Stimulated activated CD8-positive, alpha-beta memory T cell treated with anti-CD3 and anti-CD28 coated beads, Interleukin-15, amount 100 ng/mL, for 24 hours (primary cell): ENCODE data around the gene KLK13.

Experiments
- DNase-seq: peaks from one replicate; pipeline ENCODE4 v3.0.0-alpha.2; 2020; ENCODE audit warnings: low read depth

KLK13 gene

DNA sequence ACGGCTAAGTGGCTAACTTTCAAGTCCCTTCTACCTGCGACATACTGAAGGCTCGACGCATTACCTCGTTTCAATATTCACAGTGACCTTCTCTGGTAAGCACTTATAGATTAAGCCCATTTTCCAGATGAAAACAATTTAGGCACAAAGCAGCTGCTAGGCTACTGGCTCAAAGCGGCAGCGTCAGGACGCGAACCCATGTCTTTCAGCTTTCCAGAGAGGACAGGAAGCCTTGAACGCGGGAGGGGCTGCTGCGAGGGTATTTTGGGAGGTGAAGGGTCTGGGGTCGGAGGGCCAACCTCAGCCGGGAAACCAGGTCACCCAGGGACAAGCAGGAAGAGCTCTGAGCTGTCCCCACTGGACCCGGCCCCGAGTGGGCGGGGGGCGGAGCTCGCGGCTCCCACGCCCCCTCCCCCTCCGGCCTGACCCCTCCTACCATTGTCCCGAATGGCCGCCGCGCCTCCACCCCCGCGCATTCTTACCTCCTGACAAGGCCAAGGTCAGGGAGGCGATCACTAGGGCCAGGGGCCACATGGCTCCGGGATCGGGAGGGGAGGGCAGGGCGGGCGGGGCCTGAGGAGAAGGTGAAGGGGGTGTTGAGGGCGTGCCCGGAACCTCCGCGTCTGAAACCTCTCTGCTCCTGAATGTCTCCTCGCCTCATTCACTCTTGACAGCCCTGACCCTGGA is at the start of gene KLK13:
Gene KLK13 (minus strand): TSS at position 559 of the 687 bp plus-strand sequence. CDS start 25 bp downstream, at position 534.
- DNase-seq, result no peak

- DNase-seq, result no peak
These were observed 49.3 kb upstream of the KLK13 start for GRCh38 chr19:51114087-51114729.

DNA sequence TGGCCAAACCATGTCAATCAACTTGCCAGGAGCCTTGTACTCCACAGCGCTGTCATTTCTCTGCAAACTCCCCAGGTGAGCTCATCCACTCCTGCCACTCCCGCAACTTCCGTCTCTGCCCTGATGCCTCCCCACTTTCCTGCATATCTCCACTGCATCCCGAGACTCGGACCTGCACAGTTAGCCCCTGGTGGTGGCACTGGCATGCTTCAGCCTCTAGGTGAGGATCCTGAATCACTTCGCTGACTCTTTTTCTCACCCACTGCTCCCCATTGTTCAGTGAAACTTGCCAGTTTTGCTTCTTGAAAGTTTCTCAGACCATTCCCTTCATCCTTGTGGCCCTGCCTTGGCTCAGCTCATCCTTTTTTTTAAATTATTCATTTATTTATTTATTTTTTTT is 46.7 kb upstream of the KLK13 start:
- no peak for DNase-seq

- no peak for DNase-seq
These were observed 45.7 kb upstream of the KLK13 start for GRCh38 chr19:51110666-51110971.

GRCh38 chr19:51108805-51109146 is 43.9 kb upstream of the KLK13 start:
- DNase-seq, result no peak

DNA sequence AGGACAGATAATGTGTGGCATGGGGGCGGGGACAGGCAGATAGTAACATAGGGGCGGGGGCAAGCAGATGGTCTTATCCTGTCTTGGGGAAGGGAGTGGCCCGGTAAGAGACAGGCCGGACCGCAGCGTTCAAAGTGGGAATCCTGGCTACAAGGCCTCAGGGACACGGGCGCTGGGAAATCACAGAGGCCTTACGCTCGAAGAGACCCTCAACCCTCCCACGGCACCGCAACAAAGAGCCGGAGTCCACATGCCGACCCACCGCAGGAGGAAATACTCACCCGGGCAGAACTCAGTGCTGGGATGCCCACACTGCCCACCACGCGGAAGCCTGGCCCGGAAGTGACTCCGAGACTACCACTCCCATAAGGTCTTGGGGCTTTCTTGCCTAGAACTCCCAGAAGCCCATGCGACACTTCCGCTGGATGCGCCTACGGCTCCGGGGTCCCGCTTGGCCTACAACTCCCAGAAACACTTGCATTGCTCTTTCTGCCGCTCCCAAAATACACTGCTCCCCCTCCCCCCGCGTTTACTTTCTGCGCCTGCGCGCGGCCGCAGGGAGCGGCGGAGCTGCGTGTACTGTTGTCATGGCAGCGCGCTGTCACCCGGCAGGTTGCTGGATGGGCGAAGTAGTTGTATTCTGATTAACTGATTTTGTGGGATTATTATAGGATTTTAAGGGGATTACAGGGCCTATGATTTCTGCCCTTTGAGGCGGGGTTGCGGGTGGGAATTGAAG is 43.3 kb upstream of the KLK13 start, which contains the start of gene CTU1:
Gene CTU1 (minus strand): TSS at position 344 of the 739 bp plus-strand sequence. CDS start 3,840 bp downstream, outside the sequence.
- peak; percentile 93 for DNase-seq

- DNase-seq, result no peak
These were observed 42.6 kb upstream of the KLK13 start for GRCh38 chr19:51107406-51108065.

DNA sequence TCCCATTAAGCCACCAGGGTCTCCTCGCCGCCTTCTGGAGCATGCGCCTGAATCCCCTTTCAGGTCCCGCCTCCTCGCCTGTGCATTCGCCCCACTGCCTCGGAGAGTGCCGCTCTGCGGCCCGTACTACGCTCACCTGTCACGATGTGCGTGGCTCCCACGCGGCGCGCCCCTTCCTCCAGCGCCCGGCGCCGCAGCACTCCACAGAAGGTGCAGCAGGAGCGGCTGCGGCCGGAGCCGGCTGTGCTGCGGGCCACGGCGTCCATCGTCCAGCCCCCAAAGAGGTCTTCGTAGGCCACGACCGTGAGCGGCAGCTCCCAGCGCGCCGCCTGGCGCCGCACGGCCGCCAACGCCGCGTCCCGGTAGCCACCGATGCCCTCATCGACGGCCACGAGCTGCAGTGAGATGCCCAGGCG is 39.0 kb upstream of the KLK13 start:
- DNase-seq, result no peak

GRCh38 chr19:51102991-51103390 is 38.1 kb upstream of the KLK13 start:
- no peak for DNase-seq

DNA sequence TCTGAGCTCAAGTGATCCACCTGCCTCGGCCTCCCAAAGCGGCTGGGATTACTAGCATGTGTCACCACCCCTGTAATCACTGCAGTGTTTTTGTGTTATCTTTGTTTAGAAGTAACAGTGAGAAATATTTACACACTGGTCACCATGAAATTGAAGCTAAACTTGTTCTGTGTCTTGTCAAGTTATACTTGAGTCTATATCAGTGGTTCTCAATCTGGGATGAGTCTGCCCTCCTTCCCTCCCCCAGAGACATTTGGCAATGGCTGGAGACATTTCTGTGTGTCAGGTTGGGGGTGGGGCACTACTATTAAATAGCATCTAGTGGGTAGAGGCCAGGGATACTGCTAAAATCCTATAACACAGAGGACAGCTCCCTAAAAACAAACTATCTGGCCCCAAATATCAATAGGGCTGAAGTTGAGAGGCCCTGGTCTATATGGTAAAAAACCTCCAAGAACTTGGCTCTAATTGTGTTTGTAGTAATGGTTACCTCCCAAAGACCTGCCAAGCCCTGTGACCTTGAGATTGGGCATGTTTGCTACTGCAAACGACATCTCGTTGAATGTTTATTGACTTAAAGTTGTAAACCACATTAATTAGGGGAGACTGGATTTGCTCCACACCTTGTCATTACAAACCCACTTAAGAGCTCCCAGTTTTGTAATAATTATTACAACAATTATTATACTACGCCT is 36.4 kb upstream of the KLK13 start:
- no peak for DNase-seq

DNA sequence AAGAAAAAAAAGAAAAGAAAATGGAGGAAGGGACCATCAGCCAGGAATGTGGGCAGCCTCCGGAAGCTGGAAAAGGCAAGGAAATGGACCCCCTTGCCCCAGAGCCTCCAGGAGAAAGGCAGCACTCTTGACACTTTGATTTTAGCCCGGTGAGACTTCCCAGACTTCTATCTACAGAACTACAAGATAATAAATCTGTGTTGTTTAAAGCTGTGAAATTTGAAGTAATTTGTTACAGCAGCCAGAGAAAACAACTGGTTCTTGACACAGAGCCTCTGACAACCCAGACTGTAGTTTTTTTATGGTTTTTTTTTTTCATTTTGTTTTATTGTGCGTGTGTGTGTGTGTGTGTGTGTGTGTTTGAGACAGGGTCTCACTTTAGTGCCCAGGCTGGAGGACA is 35.7 kb upstream of the KLK13 start:
- DNase-seq, result no peak

- no peak for DNase-seq
These were observed 34.1 kb upstream of the KLK13 start for GRCh38 chr19:51099047-51099382.

GRCh38 chr19:51098365-51099046 is 33.6 kb upstream of the KLK13 start:
- no peak for DNase-seq

- DNase-seq, result no peak
These were observed 32.9 kb upstream of the KLK13 start for GRCh38 chr19:51097796-51098195.

DNA sequence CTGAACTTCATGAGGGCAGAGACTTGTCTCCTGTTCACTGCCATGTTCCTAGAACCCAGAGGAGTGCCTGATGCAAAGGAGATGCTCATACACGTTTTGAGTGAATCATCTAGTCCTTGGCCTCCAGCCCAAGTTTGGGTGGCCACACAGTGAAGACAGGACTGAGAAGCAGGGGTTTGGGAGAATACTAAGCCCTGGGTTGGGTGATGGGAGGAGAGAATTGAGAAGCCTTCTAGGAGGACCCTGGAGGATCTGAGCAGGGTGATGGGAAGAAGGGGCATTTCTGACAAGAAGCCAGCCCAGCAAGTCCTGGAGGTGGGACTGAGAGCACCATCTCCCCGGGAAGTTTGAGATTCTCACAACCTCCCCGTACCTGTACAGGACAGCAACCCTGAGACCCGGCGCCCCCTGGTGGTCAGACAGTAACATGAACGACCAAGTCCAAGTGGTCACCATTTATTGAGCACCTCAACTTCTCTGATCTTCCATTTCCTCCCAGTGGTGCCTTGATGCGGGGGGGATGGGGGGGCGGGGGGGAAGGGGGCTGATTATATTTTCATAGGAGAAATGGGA is 32.4 kb upstream of the KLK13 start:
- DNase-seq, result peak; percentile 51

DNA sequence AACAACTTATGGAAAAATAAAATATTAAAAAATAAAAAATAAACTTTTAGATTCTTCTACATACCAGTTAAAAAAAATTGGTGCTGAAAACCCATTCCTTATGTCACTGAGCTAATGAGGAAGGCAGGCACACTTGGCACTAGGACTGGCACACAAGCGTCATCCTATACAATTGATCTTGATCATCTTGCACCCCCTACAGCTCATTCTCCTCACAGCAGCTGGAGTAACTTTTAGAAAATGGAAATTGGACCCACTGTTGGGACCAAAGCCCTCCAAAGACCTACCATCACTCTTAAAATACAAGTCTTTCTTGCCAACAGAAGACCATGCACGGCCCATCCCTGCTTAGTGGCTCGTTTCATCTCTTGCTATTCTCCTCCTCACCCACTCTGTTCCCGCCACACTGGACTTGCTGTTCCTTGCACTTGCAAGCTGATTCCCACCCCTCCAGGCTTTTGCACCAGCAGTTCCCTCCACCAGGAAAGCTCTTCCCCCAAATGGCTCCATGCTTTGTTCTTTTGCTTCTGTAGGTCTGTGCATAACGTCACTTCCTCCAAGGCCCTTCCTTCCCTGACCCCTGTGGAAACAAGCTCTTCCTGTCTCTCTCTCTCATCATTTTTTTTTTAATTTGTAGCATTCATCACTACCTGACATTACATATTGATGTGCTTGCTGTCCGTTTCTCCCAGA is 31.7 kb upstream of the KLK13 start:
- no peak for DNase-seq

DNA sequence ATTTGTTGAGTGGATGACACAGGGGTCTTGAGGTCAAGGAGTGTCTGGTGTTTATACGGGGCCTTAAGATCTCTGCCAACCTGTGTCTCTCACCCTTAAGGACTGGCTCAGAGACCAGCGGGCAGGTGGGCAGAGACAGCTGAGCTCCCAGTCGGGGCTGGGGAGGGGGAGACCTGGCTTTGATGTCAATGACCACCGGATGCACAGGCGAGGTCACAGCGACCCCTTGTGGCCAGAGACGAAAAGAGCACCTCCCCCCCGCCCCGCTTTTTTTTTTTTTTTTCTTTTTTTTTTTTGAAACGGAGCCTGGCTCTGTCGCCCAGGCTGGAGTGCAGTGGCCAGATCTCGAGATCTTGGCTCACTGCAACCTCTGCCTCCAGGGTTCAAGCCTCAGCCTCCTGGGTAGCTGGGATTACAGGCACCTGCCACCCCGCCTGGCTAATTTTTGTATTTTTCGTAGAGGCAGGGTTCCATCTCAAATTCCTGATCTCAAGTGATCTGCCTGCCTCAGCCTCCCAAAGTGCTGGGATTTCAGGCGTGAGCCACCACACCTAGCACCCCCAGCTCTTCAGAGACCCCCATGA is 29.9 kb upstream of the KLK13 start:
- peak; percentile 21 for DNase-seq

DNA sequence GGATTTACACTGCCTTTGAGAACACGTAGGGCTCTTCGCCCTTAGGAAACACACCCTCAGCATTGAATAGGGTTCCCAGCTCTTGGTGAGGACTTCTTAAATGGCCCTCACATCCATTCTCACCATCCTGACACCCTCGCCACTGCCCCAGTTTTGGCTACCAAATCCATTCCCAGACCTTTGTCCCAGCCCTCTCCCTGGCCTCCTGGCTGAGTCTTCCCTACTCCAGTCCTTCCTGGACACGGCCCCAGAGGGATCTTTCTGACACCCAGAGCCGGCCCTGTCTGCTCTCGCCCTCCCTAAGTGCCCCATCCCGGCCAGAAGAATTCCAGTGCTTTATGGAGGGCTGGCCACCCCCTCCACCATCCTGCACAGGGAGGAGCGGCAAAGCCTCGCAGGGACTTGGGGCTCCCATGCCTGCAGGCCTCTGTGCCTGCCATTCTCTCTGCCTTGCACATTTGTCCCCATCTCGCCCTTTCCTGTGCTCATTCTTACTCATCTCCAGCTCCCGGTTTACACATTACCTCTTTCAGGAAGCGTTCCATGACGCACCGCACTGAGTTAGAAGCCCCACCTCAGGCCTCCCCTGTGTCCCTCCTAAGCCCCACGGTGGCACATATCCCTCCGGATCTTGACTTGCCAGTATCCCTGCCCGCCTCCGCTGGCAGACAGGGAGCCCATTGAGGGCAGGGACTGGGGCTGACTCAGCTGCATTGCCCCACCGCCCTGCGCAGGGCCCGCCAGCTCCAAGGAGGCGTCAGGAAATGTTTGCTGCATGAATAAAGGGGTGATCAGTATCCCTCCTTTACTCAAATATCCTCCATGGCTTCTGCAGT is 28.8 kb upstream of the KLK13 start:
- no peak for DNase-seq

DNA sequence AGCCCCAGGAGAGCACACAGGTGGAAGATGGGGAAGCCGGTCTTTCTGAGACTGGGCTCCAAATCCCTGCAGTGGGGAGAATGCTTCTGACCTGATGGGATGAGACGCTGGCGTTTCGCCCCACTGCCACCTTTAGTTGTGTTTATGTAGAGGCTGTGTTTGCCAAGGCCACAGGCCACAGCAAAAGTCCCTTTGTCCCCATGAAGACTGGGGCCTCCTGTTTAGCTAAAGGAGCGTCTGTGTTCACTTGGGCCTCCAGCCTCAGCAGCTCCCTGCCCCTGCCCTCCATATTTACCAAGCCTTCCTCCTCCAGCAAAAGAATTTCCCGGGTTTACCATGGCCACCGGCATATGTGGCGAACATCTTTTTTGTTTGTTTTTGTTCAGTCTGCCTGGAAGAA is 28.2 kb upstream of the KLK13 start:
- no peak for DNase-seq
